ENCODE data around the gene TXNRD1.
A peak's percentile ranks its signal among the peaks of the same experiment; 100 is the strongest.

Gene TXNRD1

GRCh38 chr12:104280717-104281458 lies 65.3 kb downstream of the TXNRD1 start:
- no peak for DNase-seq (ENCODE audit: low spot score)

- no peak for DNase-seq (ENCODE audit: low spot score)
These were observed 66.1 kb downstream of the TXNRD1 start for GRCh38 chr12:104281636-104282035.

- DNase-seq (ENCODE audit: low spot score), result no peak
These were observed 66.5 kb downstream of the TXNRD1 start for GRCh38 chr12:104282109-104282508.

GRCh38 chr12:104285740-104286515 lies 70.3 kb downstream of the TXNRD1 start:
- DNase-seq (ENCODE audit: low spot score), result no peak

GRCh38 chr12:104286516-104287482 lies 71.2 kb downstream of the TXNRD1 start:
- DNase-seq (ENCODE audit: low spot score), result peak; percentile 90

- DNase-seq (ENCODE audit: low spot score), result peak; percentile 91
These were observed 73.2 kb downstream of the TXNRD1 start for GRCh38 chr12:104288635-104289274.

GRCh38 chr12:104290320-104290719 lies 74.7 kb downstream of the TXNRD1 start:
- DNase-seq (ENCODE audit: low spot score), result no peak

- no peak for DNase-seq (ENCODE audit: low spot score)
These were observed 75.3 kb downstream of the TXNRD1 start for GRCh38 chr12:104290855-104291254.

GRCh38 chr12:104291867-104292524 lies 76.4 kb downstream of the TXNRD1 start:
- no peak for DNase-seq (ENCODE audit: low spot score)

- DNase-seq (ENCODE audit: low spot score), result no peak
These were observed 77.6 kb downstream of the TXNRD1 start for GRCh38 chr12:104292872-104293794.

- peak; percentile 63 for DNase-seq (ENCODE audit: low spot score)
These were observed 78.7 kb downstream of the TXNRD1 start for GRCh38 chr12:104294158-104294859.

- no peak for DNase-seq (ENCODE audit: low spot score)
These were observed 79.5 kb downstream of the TXNRD1 start for GRCh38 chr12:104294927-104295668.

- DNase-seq (ENCODE audit: low spot score), result no peak
These were observed 80.4 kb downstream of the TXNRD1 start for GRCh38 chr12:104295954-104296353.

- no peak for DNase-seq (ENCODE audit: low spot score)
These were observed 81.1 kb downstream of the TXNRD1 start for GRCh38 chr12:104296718-104297117.

- DNase-seq (ENCODE audit: low spot score), result no peak
These were observed 82.0 kb downstream of the TXNRD1 start for GRCh38 chr12:104297477-104298113.

GRCh38 chr12:104299842-104300481 lies 84.4 kb downstream of the TXNRD1 start:
- no peak for DNase-seq (ENCODE audit: low spot score)

GRCh38 chr12:104303538-104304151 lies 88.1 kb downstream of the TXNRD1 start, which contains the start of gene EID3:
TSS of gene EID3 (plus strand) at chr12:104303739. CDS start at chr12:104303935, 196 bp downstream.
- no peak for DNase-seq (ENCODE audit: low spot score)

Data from D341Med (cell line).